Fibroblast of lung (primary cell): ENCODE results near the gene PSMA5. TPM values are rescaled to one million over a fixed set of nuclear protein-coding genes. Genes with fewer than 3 reads are reported as not detected.

Experiments
- DNase-seq, 2 donors: peaks; one replicate each; pipeline versions ENCODE4 v3.0.0 to v3.0.0-alpha.2; 2010; ENCODE audit warnings: low read depth in 2 of 2
- H2AFZ ChIP-seq: 2 replicates; pipeline ENCODE4 v1.5.1; 2012; ENCODE audit warnings: low read length, control low read depth, inconsistent platforms
- H3K27ac ChIP-seq: 2 replicates; pipeline ENCODE4 v1.5.1; 2011; ENCODE audit warnings: low read length, control low read depth; ENCODE audit not compliant: insufficient read depth
- H3K27me3 ChIP-seq: 2 replicates; pipeline ENCODE4 v1.5.1; 2011; ENCODE audit warnings: mild to moderate bottlenecking, low read length; ENCODE audit not compliant: control insufficient read depth, insufficient read depth
- H3K36me3 ChIP-seq: 2 replicates; pipeline ENCODE4 v1.5.1; 2011; ENCODE audit warnings: low read length; ENCODE audit not compliant: control insufficient read depth, insufficient read depth
- H3K4me1 ChIP-seq: 2 replicates; pipeline ENCODE4 v1.5.1; 2011; ENCODE audit warnings: low read length; ENCODE audit not compliant: control insufficient read depth, insufficient read depth; ENCODE audit errors: extremely low read depth
- H3K4me2 ChIP-seq: 2 replicates; pipeline ENCODE4 v1.5.1; 2011; ENCODE audit warnings: low read length, control low read depth; ENCODE audit not compliant: insufficient read depth; ENCODE audit errors: extremely low read depth
- H3K4me3 ChIP-seq, 4 experiments: fragments of 200-600 bp in 1 of 4; sonication (generic) in 1 of 4; replicated peaks in 1 of 4; 2 replicates each; pipeline ENCODE4 v1.5.1; 2011 to 2016; ENCODE audit warnings: low read length in 4 of 4, low read depth in 3 of 4, mild to moderate bottlenecking in 3 of 4, control low read depth in 2 of 4, inconsistent platforms in 1 of 4, mixed read lengths in 1 of 4; ENCODE audit not compliant: insufficient read depth in 1 of 4; ENCODE audit errors: control extremely low read depth in 1 of 4
- H3K79me2 ChIP-seq: 2 replicates; pipeline ENCODE4 v1.5.1; 2012; ENCODE audit warnings: mild to moderate bottlenecking, low read length, inconsistent platforms; ENCODE audit not compliant: control insufficient read depth, insufficient read depth
- H3K9ac ChIP-seq: 2 replicates; pipeline ENCODE4 v1.5.1; 2011; ENCODE audit warnings: mild to moderate bottlenecking, low read length, control low read depth; ENCODE audit not compliant: insufficient read depth
- H3K9me3 ChIP-seq: 2 replicates; pipeline ENCODE4 v1.5.1; 2012; ENCODE audit warnings: low read depth, low read length; ENCODE audit not compliant: control insufficient read depth, insufficient read depth
- H4K20me1 ChIP-seq: 2 replicates; pipeline ENCODE4 v1.5.1; 2011; ENCODE audit warnings: low read length; ENCODE audit not compliant: control insufficient read depth, insufficient read depth; ENCODE audit errors: extremely low read depth
- EZH2 ChIP-seq: IDR thresholded peaks from 2 replicates; pipeline ENCODE4 v1.5.1; 2012; ENCODE audit warnings: low read length, control low read depth, mild to moderate bottlenecking; ENCODE audit errors: missing control alignments
- polyA plus RNA-seq, 2 donors: library from polyadenylated mRNA; depleted of rRNA in 1 of 2; stranded (reverse) in 1 of 2; unstranded in 1 of 2; fragments of >200 nt; gene quantifications; 2 replicates each; pipeline ENCODE4 v1.2.1, GENCODE V29; 2011 to 2012; ENCODE audit warnings: missing spikeins in 1 of 2
- total RNA-seq: library from RNA; depleted of rRNA; stranded (reverse); fragments of >200 nt; gene quantifications from 2 replicates; pipeline ENCODE4 v1.2.1, GENCODE V29; 2014
- TF ChIP-seq, protein P1 (sequence below), 2 donors: IDR thresholded peaks in 1 of 2; conservative IDR thresholded peaks in 1 of 2; 1 replicate in 1 of 2; 2 replicates in 1 of 2; pipeline ENCODE4 v1.5.1; 2011 to 2012; ENCODE audit warnings: low read length in 2 of 2, control low read depth in 1 of 2, inconsistent platforms in 1 of 2, low read depth in 1 of 2, mild to moderate bottlenecking in 1 of 2

The PSMA5 gene
- total and polyA plus RNA-seq, 2 donors (not counting 1 experiment from before 2014, with no cell fraction given): 41.0 to 145 TPM

- no peaks in the 10 kb centered on the region for H3K9me3 ChIP-seq
- H2AFZ ChIP-seq: no peak overlapping the region
- no peak overlapping the region for H3K9ac ChIP-seq
- H3K4me2 ChIP-seq: peak overlapping the region; percentile 70
- peak overlapping the region in 3 of 4 experiments; percentile 2 to 34 (median 22) for H3K4me3 ChIP-seq
- TF ChIP-seq, protein P1, sequence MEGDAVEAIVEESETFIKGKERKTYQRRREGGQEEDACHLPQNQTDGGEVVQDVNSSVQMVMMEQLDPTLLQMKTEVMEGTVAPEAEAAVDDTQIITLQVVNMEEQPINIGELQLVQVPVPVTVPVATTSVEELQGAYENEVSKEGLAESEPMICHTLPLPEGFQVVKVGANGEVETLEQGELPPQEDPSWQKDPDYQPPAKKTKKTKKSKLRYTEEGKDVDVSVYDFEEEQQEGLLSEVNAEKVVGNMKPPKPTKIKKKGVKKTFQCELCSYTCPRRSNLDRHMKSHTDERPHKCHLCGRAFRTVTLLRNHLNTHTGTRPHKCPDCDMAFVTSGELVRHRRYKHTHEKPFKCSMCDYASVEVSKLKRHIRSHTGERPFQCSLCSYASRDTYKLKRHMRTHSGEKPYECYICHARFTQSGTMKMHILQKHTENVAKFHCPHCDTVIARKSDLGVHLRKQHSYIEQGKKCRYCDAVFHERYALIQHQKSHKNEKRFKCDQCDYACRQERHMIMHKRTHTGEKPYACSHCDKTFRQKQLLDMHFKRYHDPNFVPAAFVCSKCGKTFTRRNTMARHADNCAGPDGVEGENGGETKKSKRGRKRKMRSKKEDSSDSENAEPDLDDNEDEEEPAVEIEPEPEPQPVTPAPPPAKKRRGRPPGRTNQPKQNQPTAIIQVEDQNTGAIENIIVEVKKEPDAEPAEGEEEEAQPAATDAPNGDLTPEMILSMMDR (conservative IDR thresholded peaks at IDR 0.05 in 1 of 2, IDR thresholded peaks at IDR 0.05 in 1 of 2; ENCODE audit: low read depth in 1 of 2, low read length in 2 of 2): no peak
- TF ChIP-seq EZH2: no peak
- H4K20me1 ChIP-seq: no peaks in the 10 kb centered on the region
- no peaks in the 10 kb centered on the region for H3K36me3 ChIP-seq
- H3K4me1 ChIP-seq: peaks cover 28% of the 10 kb centered on the region
- H3K27ac ChIP-seq: peak overlapping the region; percentile 48
- no peak for DNase-seq
- H3K27me3 ChIP-seq: no peaks in the 10 kb centered on the region
- H3K79me2 ChIP-seq: peaks cover 2% of the 10 kb centered on the region
These were observed 34.6 kb downstream of the PSMA5 start for GRCh38 chr1:109391626-109392025.

GRCh38 chr1:109391157-109391556 lies 35.1 kb downstream of the PSMA5 start:
- H3K9me3 ChIP-seq: no peaks in the 10 kb centered on the region
- no peaks in the 10 kb centered on the region for H3K79me2 ChIP-seq
- H3K9ac ChIP-seq: no peak overlapping the region
- H3K27ac ChIP-seq: peak overlapping the region; percentile 48
- H2AFZ ChIP-seq: no peak overlapping the region
- peak; percentile 46 to 84 for DNase-seq
- H3K36me3 ChIP-seq: no peaks in the 10 kb centered on the region
- H4K20me1 ChIP-seq: no peaks in the 10 kb centered on the region
- H3K4me1 ChIP-seq: peaks cover 25% of the 10 kb centered on the region
- H3K27me3 ChIP-seq: no peaks in the 10 kb centered on the region
- H3K4me2 ChIP-seq: peak overlapping the region; percentile 70
- H3K4me3 ChIP-seq: peak overlapping the region in 3 of 4 experiments; percentile 2 to 34 (median 22)
- no peak for TF ChIP-seq EZH2
- TF ChIP-seq, protein P1 (conservative IDR thresholded peaks at IDR 0.05 in 1 of 2, IDR thresholded peaks at IDR 0.05 in 1 of 2; ENCODE audit: low read depth in 1 of 2, low read length in 2 of 2): no peak

DNA sequence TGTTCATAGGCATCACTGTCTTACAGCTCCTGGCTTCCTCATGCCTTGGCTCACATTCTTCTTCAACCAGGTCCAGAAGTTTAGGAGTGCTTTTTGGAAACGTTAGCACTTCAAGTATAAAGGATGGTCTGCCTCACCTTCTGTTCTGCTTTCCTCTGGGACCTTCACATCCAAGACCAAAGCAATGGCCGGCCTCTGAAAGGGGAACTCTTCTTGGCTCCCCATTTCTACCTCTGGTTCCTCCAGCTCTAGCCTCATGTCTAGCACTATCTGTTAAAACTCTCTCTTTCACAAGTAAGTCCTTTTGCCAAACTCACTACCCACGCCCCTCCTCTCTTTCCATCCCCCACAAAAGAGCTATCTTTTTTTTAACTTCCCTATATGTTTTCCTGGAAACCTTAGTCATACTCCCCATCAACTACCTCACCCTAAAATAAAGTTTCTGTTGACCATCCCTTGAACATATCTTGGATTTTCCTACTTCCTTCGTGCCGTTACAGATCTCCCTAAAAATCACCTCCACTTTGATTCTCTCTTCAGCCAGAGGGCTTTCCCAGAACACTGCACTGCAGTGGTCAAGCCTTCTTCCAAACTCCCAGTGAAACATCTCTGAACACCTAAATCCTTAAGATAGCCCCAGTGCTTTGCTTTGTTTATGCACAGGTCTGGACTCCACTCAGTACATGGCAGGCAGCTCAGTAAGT lies 36.5 kb downstream of the PSMA5 start:
- Histone ChIP-seq H3K4me3 (no peak overlapping the region), H3K4me2 (no peak overlapping the region), H4K20me1 (no peaks in the 10 kb centered on the region), H3K9me3 (no peaks in the 10 kb centered on the region), H3K27ac (no peak overlapping the region), H3K9ac (no peak overlapping the region), H3K36me3 (no peaks in the 10 kb centered on the region), H3K27me3 (no peaks in the 10 kb centered on the region), H2AFZ (no peak overlapping the region), H3K79me2 (no peaks in the 10 kb centered on the region), H3K4me1 (peaks cover 25% of the 10 kb centered on the region)
- TF ChIP-seq, protein P1 (conservative IDR thresholded peaks at IDR 0.05 in 1 of 2, IDR thresholded peaks at IDR 0.05 in 1 of 2; ENCODE audit: low read depth in 1 of 2, low read length in 2 of 2): no peak
- no peak for TF ChIP-seq EZH2
- no peak for DNase-seq
